Measurements from ENCODE around the gene ACKR4.
"Not testable (repeated sequence)": the region's sequence is repeated elsewhere in the genome, so short reads cannot be mapped to it uniquely, and the experiment has no call there.

The ACKR4 gene

DNA sequence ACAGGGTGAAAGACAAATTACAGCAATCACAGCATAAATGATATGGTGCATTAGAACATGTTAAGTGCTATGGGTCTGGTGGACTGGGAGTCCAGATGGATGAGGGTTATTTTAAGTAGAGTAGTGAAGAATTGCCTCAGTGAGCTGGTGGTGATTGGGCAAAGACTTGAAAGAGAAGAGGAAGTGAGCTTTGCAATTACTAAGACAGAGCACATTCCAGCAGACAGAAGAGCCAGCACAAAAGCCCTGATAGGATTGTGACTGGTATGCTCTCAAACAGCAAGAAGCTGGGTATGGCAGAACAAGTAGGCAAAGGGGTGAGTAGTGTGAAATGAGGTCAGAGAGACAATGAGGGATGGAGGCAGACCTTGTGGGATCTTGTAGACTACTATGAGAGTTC lies 2.1 kb upstream of the ACKR4 start:
- peak; percentile 76 for DNase-seq

DNA sequence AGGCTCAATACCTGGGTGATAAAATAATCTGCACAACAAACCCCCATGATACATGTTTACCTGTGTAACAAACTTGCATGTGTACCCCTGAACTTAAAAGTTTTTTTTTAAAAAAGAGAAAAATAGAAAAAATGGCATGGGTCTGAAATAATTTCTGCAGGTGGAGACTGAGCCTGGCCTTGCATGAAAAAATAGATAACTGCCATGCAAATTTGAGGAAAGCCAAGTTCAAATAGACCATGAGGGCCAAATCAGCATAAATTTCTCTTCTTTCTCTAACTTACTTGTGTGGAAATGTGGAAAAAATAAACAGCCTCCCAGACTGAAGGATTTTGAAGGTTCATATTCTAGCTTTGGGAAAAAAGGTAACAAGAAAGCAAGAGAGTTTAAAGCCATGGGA lies 744 bp upstream of the ACKR4 start:
- DNase-seq: no peak

DNA sequence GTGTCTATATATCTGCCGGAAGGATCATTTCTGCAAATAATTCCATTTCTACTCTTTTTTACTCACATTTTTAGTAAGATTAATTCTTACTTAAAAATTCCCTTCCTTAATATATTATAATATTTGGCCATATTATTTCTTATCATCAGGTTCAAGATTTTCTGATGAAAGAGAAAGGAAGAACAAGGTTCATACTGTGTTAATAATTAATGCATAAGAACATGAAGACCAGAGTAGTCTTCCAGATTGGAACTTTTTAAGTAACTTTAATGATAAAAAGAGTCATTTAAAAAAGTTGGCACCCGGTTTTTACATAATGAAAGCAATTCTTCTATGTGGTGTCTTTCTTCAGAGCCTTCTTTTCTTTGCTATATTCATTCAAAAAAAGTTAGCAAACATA lies 590 bp downstream of the ACKR4 start:
- no peak for DNase-seq

DNA sequence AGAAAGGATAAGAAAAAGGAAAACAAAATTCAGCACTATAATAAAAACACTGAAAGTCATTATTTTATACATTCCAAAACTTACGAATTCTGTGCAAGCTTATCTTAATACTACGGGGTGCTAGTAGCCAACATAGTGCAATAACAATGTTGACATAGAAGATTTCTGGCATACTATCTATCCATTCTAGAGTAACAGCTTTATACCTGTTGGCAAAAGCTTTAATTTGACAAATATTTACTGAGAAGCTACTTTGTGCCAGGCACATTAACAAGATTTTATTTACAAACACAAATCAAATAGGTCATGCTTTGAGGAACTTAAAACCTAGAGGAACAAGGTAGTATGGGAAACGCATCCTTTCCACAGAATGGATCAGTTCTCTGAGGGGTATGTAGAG lies 1.1 kb downstream of the ACKR4 start:
- no peak for DNase-seq

DNA sequence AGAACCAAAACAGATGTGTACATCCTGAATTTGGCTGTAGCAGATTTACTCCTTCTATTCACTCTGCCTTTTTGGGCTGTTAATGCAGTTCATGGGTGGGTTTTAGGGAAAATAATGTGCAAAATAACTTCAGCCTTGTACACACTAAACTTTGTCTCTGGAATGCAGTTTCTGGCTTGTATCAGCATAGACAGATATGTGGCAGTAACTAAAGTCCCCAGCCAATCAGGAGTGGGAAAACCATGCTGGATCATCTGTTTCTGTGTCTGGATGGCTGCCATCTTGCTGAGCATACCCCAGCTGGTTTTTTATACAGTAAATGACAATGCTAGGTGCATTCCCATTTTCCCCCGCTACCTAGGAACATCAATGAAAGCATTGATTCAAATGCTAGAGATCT lies 3.5 kb downstream of the ACKR4 start:
- DNase-seq: not testable (repeated sequence)

DNA sequence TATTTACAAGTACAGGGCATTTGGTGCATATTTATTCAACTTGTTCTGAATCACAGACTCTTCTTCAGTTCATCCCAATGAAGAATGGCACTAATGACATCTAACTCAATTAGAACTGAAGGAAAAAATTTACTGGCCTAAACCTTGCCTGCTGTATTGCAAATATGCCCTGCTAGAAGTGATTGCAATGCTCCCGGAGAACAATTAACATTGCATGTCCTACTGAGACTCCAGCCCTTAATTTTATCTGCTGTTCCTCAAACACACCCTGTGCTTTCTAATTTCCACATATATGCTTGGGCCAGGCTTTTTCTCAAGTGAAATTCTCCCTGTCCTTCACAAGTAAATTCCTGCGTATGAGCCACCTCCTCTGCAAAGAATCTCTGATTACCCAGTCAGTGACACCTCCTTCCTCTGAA lies 8.3 kb downstream of the ACKR4 start:
- DNase-seq: no peak

DNA sequence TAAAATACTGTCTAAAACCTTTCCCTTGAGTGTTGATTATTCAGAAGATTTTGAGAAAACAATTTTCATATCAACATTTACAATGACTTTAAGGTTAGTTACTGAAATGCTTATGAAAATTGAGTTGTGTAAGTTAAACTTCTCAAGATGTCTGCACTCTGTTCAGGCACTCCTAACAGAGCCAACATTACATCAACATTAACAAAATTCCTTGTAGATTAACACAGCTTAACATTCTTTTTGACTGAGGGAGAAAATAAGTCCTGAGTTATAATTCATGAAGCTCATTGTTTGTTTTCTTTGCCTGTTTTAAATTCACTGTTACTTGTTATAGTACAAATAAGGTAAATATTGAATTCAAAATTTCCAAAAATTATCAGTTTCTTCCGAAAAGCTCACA lies 9.0 kb downstream of the ACKR4 start:
- DNase-seq: no peak

DNA sequence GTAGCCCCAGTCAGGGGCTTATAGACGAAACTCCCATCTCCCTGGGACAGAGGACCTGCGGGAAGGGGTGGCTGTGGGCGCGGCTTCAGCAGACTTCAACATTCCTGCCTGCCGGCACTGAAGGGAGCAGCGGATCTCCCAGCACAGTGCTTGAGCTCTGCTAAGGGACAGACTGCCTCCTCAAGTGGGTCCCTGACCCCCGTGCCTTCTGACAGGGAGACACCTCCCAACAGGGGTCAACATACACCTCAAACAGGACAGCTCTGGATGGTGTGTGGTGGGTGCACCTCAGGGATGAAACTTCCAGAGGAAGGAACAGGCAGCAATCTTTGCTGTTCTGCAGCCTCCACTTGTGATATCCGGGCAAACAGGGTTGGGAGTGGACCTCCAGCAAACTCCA lies 9.6 kb downstream of the ACKR4 start:
- not testable (repeated sequence) for DNase-seq

DNA sequence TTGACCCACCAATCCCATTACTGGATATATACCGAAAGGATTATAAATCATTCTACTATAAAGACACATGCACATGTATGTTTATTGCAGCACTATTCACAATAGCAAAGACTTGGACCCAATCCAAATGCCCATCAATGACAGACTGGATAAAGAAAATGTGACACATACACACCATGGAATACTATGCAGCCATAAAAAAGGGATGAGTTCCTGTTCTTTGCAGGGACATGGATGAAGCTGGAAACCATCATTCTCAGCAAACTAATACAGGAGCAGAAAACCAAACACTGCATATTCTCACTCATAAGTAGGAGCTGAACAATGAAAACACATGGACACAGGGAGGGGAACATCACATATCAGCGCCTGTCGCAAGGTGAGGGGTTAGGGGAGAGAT lies 18.2 kb downstream of the ACKR4 start:
- DNase-seq: not testable (repeated sequence)

DNA sequence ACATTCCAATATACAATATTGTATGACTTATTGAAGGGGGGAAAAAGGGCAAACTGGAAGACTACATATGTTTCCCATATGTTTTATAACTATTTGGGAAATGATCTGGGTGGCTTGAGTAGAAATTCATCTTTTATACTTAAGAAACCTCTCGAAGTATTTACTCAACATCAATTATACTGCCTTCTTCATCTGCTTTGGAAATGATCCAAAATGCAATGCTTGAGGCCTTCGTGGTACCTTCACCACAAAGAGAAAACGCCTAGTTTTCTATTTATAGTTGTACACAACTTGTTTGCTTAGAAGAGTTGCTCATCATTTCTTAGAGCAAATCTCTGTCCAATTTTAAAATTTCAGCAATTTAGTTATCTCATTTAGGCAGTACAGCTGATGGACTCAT lies 18.8 kb downstream of the ACKR4 start:
- DNase-seq: no peak

DNA sequence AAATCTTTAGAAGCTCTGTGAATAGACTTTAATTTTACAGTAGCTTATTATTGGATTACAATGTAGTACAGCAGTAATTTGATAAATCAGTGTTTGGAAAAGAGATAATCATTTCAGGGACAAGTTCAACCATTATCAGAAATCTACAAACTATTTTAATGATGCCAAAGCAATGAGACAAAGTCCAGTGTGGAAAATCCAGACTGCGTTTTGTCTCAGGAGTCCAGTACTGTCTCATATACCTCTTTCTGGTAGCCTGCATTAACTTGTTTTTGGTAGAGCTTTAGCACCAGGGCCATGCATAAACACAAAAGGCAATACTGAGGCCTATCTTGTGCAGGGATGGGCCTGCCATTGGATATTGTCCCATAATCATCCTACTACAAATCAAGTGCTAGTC lies 19.7 kb downstream of the ACKR4 start:
- DNase-seq: no peak

DNA sequence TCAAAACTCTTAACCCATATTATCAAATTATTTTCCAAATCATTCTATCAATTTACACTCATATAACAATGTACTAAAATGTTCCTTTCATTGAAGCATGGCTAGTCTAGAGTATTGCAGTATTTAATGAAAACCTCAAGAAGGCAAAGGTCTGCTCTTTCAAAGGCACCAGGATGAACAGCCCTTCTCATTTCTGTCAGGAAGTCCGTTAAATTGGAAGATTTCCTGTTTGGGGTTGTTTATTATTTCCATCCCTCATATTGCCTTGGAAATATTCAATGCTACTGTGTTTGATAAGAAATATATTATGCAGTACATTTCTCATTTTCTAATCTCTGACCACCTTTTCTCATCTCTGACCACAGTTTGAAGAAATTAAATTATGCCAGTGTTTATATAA lies 25.1 kb downstream of the ACKR4 start:
- no peak for DNase-seq

DNA sequence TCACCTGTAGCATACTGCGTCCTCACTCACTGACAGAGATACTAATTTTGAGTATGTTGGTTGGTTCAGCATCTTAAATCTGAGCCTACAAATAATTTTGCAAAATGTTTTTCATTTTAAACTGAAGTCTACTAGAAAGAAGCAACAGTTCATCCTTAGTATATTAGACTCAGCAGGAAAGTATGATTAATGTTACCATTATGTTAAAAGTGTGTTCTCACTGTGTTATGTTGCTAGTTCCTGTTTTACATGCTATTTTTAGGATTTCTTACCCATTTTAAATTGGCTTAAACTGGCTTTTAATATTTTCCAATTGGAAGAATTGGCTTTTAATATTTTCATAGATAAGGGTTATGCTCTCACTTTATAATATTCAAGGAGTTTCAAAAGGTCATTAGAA lies 25.7 kb downstream of the ACKR4 start:
- DNase-seq: no peak

DNA sequence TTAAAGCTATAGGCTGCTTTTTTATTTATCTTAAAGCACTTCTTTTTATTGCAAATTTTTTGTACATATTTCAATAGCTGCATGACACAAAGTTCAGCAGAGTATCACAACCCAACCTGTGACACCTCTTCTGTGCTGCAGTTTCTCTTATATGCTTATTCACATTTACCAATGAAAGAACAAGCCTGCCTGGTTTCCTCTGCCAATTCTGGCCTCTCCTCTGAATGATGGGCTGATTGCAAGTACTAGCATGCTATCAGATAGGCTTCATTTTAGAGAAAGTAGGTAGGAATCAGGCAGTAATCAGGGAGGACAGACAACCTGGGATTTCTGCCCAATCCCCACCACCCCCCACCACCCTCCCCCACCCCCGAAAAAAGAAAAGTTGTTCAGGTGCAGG lies 26.6 kb downstream of the ACKR4 start:
- DNase-seq: no peak

DNA sequence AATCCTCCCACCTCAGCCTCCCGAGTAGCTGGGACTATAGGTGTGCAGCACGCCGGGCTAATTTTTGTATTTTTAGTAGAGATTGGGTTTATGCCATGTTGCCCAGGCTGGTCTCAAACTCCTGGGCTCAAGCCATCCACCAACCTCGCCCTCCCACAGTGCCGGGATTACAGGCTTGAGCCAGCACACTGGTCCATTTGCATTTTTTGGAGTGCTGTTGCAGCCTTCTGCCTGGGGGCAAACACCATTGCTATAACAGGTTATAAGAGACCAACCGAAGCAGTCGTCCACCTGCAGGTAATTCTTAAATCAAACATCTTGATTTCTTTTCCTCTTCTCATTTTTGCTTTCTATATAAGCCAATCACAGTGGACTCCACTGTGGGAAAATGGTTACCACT lies 27.7 kb downstream of the ACKR4 start:
- no peak for DNase-seq

DNA sequence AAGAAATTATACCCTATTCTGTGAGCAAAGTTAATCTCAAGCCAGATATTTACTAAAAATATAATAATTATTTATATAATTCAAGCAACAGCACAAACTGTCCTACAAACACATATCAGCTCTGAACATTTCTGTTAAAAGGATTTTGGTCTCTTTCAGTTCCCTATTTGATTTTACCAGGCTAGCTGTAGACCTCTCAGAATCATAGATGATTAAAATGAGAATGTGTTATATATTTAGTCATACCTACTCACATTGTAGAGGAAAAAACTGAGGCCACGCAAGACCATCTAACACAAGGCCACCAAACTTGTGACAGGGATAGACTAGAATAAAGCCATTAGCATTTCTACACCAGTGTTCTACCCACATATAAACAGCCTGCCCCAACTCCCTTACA lies 28.5 kb downstream of the ACKR4 start:
- no peak for DNase-seq

DNA sequence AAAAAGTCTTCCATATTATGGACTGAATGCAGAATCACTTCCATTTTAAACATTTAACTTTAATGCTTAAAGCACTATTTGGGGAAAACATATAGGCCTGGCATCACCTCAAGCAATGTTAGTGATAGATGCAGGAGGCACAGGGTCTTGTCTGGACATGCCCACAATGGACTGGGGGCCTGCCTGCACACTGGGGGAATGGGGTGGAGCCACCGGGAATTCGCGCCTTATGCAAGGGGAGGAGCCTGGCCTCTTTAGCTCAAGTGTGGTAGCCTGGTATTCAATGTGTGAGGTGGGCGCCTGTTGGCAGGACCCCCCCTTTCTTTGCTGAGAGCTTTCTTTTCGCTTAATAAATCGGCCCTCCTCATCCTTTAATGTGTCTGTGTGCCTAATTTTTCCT lies 29.9 kb downstream of the ACKR4 start:
- DNase-seq: no peak

DNA sequence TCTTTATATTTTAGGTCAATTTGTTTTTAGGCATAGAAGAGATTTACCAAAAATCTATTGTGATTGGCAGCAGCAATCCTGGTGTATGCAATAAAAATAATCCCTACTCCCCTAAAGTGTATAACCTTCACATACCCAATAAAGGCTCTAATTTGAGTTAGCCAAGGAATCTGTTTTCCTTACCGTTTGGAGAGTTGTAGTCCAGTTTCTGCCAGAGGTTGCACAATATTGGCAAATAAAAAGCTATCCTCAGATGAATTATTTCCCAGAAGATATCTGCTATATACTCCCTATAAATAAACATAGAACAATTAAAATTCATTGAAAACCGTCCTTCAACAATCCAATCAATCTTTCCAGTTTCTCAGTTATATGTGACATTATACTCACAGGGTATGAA lies 31.1 kb downstream of the ACKR4 start:
- no peak for DNase-seq

DNA sequence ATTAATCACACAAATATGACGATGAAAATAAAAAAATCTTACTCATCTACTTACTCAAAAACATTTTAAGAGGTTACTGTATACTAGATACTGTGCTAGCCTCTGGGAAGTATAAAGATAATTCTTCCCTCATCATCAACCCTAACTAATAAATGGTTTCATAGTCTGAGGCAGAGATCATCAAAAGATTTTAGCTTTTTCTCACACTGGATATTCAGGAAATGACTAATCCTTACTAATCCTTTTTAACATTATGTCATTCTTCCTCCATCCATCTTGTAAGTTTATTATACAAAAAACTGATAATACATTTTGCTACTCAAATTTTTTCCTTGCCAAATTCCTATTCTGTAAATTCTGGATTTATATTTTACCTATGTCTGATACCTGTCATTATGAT lies 32.9 kb downstream of the ACKR4 start:
- peak; percentile 54 for DNase-seq

DNA sequence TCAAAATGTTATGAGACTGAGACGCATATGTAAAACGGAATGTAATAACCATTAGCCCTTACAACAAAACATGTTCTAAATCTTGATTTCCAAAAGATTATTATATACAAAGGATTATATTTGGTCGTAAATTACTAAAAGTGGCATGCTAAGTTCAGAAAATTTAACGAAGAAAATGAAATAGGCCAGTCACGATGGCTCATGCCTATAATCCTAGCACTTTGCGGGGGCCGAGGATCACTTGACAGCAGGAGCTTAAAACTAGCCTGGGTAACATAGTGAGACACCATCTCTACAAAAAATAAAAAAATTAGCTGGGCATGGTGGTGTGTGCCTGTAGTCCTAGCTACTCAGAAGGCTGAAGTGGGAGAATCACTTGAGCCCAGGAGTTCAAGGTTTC lies 33.5 kb downstream of the ACKR4 start:
- no peak for DNase-seq

DNA sequence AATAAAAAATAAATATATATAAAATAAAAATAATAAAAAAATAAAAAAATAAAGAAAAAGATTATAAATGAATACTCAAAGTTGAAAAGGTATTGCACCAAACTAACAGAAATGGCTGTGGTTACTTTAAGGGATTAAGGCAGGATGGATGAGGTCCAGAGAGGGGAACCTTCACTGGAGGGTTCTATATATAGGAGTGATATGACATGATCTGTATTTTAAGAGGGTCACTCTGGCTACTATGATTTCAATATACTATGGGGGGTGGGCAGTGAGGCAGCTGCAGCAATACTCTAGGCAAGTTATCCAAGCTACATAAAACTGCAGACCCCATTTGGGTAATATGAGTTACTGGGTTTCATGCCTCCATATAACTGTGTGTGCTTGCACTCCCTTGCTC lies 38.0 kb downstream of the ACKR4 start:
- no peak for DNase-seq

DNA sequence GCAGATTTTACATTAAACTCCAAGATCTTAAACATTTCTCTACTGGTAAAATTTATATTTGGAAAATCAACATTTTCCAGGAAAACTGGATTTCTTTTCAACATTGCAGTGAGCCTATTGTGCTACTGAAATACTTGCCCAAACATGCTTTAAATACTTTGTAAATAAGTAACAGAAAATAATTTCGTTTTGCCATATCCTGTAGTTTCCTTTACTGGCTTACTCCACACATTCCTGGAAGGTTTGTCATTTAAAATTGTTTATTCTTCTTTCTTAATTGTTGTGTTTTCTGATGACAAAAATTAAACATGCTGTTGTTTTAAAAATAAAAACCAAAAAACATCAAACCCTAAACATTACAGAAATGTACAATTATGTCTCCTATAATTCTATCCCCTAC lies 40.5 kb downstream of the ACKR4 start:
- no peak for DNase-seq

DNA sequence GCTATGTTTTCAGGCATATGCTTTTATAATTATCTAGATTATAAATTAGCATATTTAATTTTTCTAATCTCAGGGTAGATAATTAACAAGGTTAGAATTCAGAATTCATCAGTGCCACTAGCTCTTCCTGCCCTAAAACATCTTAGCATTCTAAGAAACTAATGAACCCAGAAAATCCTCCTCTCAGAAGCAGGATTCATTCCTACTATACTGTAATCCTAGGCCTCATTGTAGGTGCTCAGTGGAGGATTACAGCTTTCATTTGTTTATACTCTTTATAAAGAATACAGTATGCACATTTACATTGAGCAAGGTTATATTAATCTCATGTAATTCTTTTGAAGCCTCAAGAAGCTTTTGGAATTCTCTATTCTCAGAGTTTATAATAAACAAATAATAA lies 41.6 kb downstream of the ACKR4 start:
- DNase-seq: no peak

DNA sequence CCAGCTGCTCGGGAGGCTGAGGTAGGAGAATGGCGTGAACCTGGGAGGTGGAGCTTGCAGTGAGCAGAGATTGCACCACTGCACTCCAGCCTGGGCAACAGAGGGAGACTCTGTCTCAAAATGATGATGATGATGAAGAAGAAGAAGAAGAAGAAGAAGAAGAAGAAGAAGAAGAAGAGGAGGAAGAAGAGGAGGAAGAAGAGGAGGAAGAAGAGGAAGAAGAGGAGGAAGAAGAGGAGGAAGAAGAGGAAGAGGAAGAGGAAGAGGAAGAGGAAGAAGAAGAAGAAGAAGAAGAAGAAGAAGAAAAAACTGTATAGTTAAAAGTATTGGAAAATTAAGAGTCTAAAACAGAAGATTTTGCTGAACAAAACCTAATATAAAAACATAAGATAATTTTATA lies 44.4 kb downstream of the ACKR4 start:
- not testable (repeated sequence) for DNase-seq

DNA sequence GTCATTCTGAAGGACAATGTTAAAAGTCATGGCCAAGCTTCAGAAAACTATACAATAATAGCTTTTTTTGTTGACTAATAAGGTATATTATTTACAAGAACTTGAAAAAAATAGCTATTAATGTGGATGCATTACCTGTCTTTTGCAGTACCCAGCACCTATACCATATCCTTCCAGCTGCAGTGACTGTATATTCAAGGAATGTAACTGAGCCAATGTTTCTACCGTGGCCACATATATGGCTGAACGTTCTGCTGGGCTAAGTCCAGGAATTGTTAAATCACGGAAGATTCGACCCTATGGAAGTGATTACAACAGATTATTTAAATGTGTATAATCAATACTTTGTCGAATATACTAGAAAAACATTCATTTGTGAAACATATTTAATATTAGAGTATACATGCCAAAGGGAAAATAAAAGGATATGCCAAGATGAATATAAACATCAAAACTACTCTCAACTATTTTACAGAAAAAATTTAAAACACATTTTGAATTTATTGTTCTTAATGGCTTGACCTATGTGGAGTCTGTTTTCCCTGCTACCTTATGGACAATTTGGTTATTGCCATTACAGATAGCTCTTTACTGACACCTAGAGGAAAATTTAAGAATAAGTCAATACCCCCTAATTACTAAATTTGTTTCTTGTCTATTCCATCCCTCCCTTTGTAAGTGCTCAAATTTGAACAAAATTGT lies 44.9 kb downstream of the ACKR4 start:
- peak; percentile 53 for DNase-seq

DNA sequence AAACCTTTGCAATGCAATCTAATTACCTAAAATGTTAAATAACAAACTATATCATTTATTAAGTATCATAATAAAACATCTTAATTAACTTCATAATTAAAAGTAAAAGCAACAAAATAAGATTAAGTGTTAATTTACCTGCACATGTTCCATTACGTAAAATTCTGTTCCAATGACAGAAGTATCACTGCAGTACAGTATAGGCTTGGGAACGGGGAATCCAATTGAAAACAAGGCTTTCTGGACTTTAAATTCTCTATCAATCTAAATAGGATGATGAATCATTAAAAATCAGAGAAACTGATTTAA lies 45.4 kb downstream of the ACKR4 start:
- DNase-seq: no peak

Measured in inflammatory macrophage treated with lipopolysaccharide for 4 hours (primary cell).